GM23338 (cell line): Measurements from ENCODE around the gene CLIC5. TPM values are rescaled to one million over a fixed set of nuclear protein-coding genes. Genes with fewer than 3 reads are reported as not detected.

ENCODE experiments used
- ATAC-seq: fragments of 200-7000 bp; cut with Tn5 transposase; 3 replicates; pipeline ENCODE4 v1.9.1; 2020
- DNase-seq: peaks from one replicate; pipeline ENCODE4 v3.0.0-alpha.2; 2015; ENCODE audit warnings: low spot score
- H2AFZ ChIP-seq: fragments of 200-600 bp; sonication (generic); 2 replicates; pipeline ENCODE4 v1.8.0; 2016; ENCODE audit warnings: antibody characterized with exemption, mild to moderate bottlenecking, moderate library complexity
- H3F3A ChIP-seq: fragments of 200-600 bp; sonication (generic); replicated peaks from 2 replicates; pipeline ENCODE4 v1.8.0; 2017; ENCODE audit warnings: antibody characterized with exemption, mixed run types, low read depth
- H3K27ac ChIP-seq: fragments of 200-600 bp; sonication (generic); 2 replicates; pipeline ENCODE4 v1.6.1; 2016; ENCODE audit warnings: low read depth
- H3K27me3 ChIP-seq: fragments of 200-600 bp; sonication (generic); 2 replicates; pipeline ENCODE4 v1.8.0; 2016; ENCODE audit warnings: mild to moderate bottlenecking, mixed run types, moderate library complexity; ENCODE audit not compliant: insufficient read depth
- H3K36me3 ChIP-seq: fragments of 200-600 bp; sonication (generic); 2 replicates; pipeline ENCODE4 v1.8.0; 2016; ENCODE audit warnings: mild to moderate bottlenecking; ENCODE audit not compliant: insufficient read depth
- H3K4me1 ChIP-seq: fragments of 200-600 bp; sonication (generic); 2 replicates; pipeline ENCODE4 v1.8.0; 2016; ENCODE audit warnings: mild to moderate bottlenecking, moderate library complexity; ENCODE audit not compliant: insufficient read depth
- H3K4me2 ChIP-seq: fragments of 200-600 bp; sonication (generic); 2 replicates; pipeline ENCODE4 v1.7.1; 2017; ENCODE audit warnings: mixed run types
- H3K4me3 ChIP-seq: fragments of 200-600 bp; sonication (generic); 2 replicates; pipeline ENCODE4 v1.6.1; 2016; ENCODE audit warnings: mixed run types
- H3K79me2 ChIP-seq: fragments of 200-600 bp; sonication (generic); replicated peaks from 2 replicates; pipeline ENCODE4 v1.8.0; 2017; ENCODE audit warnings: mild to moderate bottlenecking; ENCODE audit not compliant: insufficient read depth
- H3K9me2 ChIP-seq: fragments of 200-600 bp; sonication (generic); 2 replicates; pipeline ENCODE4 v1.8.0; 2017; ENCODE audit not compliant: insufficient read depth
- H4K20me1 ChIP-seq: fragments of 200-600 bp; sonication (generic); replicated peaks from 2 replicates; pipeline ENCODE4 v1.8.0; 2017; ENCODE audit warnings: mild to moderate bottlenecking; ENCODE audit not compliant: insufficient read depth
- H3K27ac Mint-ChIP-seq: 2 replicates; pipeline ENCODE4 v1.8.0; 2020; ENCODE audit warnings: inconsistent platforms, mild to moderate bottlenecking, moderate library complexity, mixed read lengths
- H3K27me3 Mint-ChIP-seq: 3 replicates; pipeline ENCODE4 v1.8.0; 2022; ENCODE audit warnings: low read depth, mild to moderate bottlenecking, moderate library complexity, mixed read lengths, inconsistent platforms; ENCODE audit not compliant: insufficient read depth, poor library complexity
- H3K36me3 Mint-ChIP-seq: 3 replicates; pipeline ENCODE4 v1.8.0; 2021; ENCODE audit warnings: low read depth, mild to moderate bottlenecking, inconsistent platforms, moderate library complexity, mixed read lengths
- H3K4me1 Mint-ChIP-seq: 3 replicates; pipeline ENCODE4 v1.8.0; 2020; ENCODE audit warnings: mild to moderate bottlenecking, inconsistent platforms, mixed read lengths
- H3K4me3 Mint-ChIP-seq: 3 replicates; pipeline ENCODE4 v1.8.0; 2021; ENCODE audit warnings: moderate library complexity, mild to moderate bottlenecking, inconsistent platforms, mixed read lengths
- H3K9me3 Mint-ChIP-seq: 3 replicates; pipeline ENCODE4 v1.8.0; 2020; ENCODE audit warnings: moderate library complexity, mild to moderate bottlenecking, inconsistent platforms, mixed read lengths
- CREB1 ChIP-seq: fragments of 250-450 bp; sonication (Bioruptor Pico); IDR thresholded peaks from 2 replicates; pipeline ENCODE4 v1.5.0; 2020; ENCODE audit warnings: low read depth, mild to moderate bottlenecking, moderate library complexity
- EZH2phosphoT487 ChIP-seq: fragments of 200-600 bp; sonication (generic); IDR thresholded peaks from one replicate; pipeline ENCODE4 v1.8.1; 2018; ENCODE audit warnings: antibody characterized with exemption; ENCODE audit not compliant: unreplicated experiment
- JUNB ChIP-seq: IDR thresholded peaks from one replicate; pipeline ENCODE4 v1.6.1; 2016; ENCODE audit warnings: antibody characterized with exemption; ENCODE audit not compliant: unreplicated experiment
- polyA plus RNA-seq: library from polyadenylated mRNA; unstranded; fragments of >200 nt; fragmentation: Nextera tagmentation; extraction: Ambion mirVana; gene quantifications from 2 replicates; pipeline ENCODE4 v1.2.1, GENCODE V29; 2016
- total RNA-seq: library from RNA; depleted of rRNA; stranded (reverse); fragments of >200 nt; shearing (Covaris generic); gene quantifications from 2 replicates; pipeline ENCODE4 v1.2.3, GENCODE V29; 2014
- TF ChIP-seq, protein P1 (sequence below): fragments of 250-450 bp; sonication (Bioruptor Pico); IDR thresholded peaks from 2 replicates; pipeline ENCODE4 v1.5.0; 2020; ENCODE audit warnings: mild to moderate bottlenecking, moderate library complexity
- TF ChIP-seq, protein P2 (sequence below): IDR thresholded peaks from one replicate; pipeline ENCODE4 v1.6.1; 2018; ENCODE audit warnings: antibody characterized with exemption; ENCODE audit not compliant: unreplicated experiment
- TF ChIP-seq, protein P3 (sequence below): IDR thresholded peaks from 2 replicates; pipeline ENCODE4 v1.6.1; 2016; ENCODE audit warnings: antibody characterized with exemption

Gene CLIC5
- total and polyA plus RNA-seq, 2 experiments from 2014 or later = 0.08 TPM; not detected in 1

- Histone ChIP-seq H4K20me1 (no peaks in the 10 kb centered on the region), H3K79me2 (no peaks in the 10 kb centered on the region), H3K4me2 (no peak overlapping the region), H3K27me3 (no peaks in the 10 kb centered on the region), H3K4me3 (no peak overlapping the region), H3K27ac (no peak overlapping the region), H3K36me3 (no peaks in the 10 kb centered on the region), H3F3A (no peaks in the 10 kb centered on the region), H2AFZ (no peak overlapping the region), H3K9me2 (0 out of 2 replicates have a peak, but pooled peaks cover 8% of the 10 kb centered on the region), H3K4me1 (peaks cover 16% of the 10 kb centered on the region)
- no peak for ATAC-seq
- no peak for DNase-seq
- no peaks in the 10 kb centered on the region for H3K27me3 Mint-ChIP-seq
- H3K4me1 Mint-ChIP-seq = peaks cover 13% of the 10 kb centered on the region; the same call in 2 of the 3 replicates
- TF ChIP-seq, protein P1, sequence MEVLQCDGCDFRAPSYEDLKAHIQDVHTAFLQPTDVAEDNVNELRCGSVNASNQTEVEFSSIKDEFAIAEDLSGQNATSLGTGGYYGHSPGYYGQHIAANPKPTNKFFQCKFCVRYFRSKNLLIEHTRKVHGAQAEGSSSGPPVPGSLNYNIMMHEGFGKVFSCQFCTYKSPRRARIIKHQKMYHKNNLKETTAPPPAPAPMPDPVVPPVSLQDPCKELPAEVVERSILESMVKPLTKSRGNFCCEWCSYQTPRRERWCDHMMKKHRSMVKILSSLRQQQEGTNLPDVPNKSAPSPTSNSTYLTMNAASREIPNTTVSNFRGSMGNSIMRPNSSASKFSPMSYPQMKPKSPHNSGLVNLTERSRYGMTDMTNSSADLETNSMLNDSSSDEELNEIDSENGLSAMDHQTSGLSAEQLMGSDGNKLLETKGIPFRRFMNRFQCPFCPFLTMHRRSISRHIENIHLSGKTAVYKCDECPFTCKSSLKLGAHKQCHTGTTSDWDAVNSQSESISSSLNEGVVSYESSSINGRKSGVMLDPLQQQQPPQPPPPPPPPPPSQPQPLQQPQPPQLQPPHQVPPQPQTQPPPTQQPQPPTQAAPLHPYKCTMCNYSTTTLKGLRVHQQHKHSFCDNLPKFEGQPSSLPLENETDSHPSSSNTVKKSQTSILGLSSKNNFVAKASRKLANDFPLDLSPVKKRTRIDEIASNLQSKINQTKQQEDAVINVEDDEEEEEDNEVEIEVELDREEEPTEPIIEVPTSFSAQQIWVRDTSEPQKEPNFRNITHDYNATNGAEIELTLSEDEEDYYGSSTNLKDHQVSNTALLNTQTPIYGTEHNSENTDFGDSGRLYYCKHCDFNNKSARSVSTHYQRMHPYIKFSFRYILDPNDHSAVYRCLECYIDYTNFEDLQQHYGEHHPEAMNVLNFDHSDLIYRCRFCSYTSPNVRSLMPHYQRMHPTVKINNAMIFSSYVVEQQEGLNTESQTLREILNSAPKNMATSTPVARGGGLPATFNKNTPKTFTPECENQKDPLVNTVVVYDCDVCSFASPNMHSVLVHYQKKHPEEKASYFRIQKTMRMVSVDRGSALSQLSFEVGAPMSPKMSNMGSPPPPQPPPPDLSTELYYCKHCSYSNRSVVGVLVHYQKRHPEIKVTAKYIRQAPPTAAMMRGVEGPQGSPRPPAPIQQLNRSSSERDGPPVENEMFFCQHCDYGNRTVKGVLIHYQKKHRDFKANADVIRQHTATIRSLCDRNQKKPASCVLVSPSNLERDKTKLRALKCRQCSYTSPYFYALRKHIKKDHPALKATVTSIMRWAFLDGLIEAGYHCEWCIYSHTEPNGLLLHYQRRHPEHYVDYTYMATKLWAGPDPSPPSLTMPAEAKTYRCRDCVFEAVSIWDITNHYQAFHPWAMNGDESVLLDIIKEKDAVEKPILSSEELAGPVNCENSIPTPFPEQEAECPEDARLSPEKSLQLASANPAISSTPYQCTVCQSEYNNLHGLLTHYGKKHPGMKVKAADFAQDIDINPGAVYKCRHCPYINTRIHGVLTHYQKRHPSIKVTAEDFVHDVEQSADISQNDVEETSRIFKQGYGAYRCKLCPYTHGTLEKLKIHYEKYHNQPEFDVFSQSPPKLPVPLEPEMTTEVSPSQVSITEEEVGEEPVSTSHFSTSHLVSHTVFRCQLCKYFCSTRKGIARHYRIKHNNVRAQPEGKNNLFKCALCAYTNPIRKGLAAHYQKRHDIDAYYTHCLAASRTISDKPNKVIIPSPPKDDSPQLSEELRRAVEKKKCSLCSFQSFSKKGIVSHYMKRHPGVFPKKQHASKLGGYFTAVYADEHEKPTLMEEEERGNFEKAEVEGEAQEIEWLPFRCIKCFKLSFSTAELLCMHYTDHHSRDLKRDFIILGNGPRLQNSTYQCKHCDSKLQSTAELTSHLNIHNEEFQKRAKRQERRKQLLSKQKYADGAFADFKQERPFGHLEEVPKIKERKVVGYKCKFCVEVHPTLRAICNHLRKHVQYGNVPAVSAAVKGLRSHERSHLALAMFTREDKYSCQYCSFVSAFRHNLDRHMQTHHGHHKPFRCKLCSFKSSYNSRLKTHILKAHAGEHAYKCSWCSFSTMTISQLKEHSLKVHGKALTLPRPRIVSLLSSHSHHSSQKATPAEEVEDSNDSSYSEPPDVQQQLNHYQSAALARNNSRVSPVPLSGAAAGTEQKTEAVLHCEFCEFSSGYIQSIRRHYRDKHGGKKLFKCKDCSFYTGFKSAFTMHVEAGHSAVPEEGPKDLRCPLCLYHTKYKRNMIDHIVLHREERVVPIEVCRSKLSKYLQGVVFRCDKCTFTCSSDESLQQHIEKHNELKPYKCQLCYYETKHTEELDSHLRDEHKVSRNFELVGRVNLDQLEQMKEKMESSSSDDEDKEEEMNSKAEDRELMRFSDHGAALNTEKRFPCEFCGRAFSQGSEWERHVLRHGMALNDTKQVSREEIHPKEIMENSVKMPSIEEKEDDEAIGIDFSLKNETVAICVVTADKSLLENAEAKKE (CRISPR knock-in tag) = no peak
- TF ChIP-seq CREB1 (CRISPR knock-in tag) (no peak), EZH2phosphoT487 (no peak), JUNB (no peak)
- TF ChIP-seq, protein P2, sequence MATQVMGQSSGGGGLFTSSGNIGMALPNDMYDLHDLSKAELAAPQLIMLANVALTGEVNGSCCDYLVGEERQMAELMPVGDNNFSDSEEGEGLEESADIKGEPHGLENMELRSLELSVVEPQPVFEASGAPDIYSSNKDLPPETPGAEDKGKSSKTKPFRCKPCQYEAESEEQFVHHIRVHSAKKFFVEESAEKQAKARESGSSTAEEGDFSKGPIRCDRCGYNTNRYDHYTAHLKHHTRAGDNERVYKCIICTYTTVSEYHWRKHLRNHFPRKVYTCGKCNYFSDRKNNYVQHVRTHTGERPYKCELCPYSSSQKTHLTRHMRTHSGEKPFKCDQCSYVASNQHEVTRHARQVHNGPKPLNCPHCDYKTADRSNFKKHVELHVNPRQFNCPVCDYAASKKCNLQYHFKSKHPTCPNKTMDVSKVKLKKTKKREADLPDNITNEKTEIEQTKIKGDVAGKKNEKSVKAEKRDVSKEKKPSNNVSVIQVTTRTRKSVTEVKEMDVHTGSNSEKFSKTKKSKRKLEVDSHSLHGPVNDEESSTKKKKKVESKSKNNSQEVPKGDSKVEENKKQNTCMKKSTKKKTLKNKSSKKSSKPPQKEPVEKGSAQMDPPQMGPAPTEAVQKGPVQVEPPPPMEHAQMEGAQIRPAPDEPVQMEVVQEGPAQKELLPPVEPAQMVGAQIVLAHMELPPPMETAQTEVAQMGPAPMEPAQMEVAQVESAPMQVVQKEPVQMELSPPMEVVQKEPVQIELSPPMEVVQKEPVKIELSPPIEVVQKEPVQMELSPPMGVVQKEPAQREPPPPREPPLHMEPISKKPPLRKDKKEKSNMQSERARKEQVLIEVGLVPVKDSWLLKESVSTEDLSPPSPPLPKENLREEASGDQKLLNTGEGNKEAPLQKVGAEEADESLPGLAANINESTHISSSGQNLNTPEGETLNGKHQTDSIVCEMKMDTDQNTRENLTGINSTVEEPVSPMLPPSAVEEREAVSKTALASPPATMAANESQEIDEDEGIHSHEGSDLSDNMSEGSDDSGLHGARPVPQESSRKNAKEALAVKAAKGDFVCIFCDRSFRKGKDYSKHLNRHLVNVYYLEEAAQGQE = no peak
- TF ChIP-seq, protein P3, sequence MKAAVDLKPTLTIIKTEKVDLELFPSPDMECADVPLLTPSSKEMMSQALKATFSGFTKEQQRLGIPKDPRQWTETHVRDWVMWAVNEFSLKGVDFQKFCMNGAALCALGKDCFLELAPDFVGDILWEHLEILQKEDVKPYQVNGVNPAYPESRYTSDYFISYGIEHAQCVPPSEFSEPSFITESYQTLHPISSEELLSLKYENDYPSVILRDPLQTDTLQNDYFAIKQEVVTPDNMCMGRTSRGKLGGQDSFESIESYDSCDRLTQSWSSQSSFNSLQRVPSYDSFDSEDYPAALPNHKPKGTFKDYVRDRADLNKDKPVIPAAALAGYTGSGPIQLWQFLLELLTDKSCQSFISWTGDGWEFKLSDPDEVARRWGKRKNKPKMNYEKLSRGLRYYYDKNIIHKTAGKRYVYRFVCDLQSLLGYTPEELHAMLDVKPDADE = no peak
- no peak overlapping the region for H3K27ac Mint-ChIP-seq
- H3K9me3 Mint-ChIP-seq = no peaks in the 10 kb centered on the region
- H3K36me3 Mint-ChIP-seq = no peaks in the 10 kb centered on the region
- H3K4me3 Mint-ChIP-seq = no peak overlapping the region
These were observed 60.1 kb downstream of the CLIC5 start for GRCh38 chr6:45955597-45955996.
